A549 (cell line): Measurements from ENCODE around the gene GPAM.

Experiments used
- CTCF ChIP-seq: fragments of >200 bp; sonication (Bioruptor Twin); formaldehyde crosslinking; IDR thresholded peaks from 3 replicates; pipeline ENCODE4 v1.5.1; 2016
- POLR2A ChIP-seq: IDR thresholded peaks from 2 replicates; pipeline ENCODE4 v1.6.1; 2012; ENCODE audit warnings: mild to moderate bottlenecking, low read length
- RAD21 ChIP-seq, 2 experiments: fragments of >200 bp in 1 of 2; sonication (Bioruptor Twin) in 1 of 2; formaldehyde crosslinking in 1 of 2; IDR thresholded peaks in 1 of 2; conservative IDR thresholded peaks in 1 of 2; 2 replicates in 1 of 2; 3 replicates in 1 of 2; pipeline ENCODE4 v1.6.1; 2012 to 2018; ENCODE audit warnings: inconsistent platforms in 1 of 2
- REST ChIP-seq: fragments of 200-600 bp; sonication (generic); IDR thresholded peaks from 2 replicates; pipeline ENCODE4 v1.6.1; 2016; ENCODE audit warnings: antibody characterized with exemption, mild to moderate bottlenecking, moderate library complexity

GRCh38 chr10:112182784-112183328, 709 bp downstream of the GPAM start:
- no peak for TF ChIP-seq RAD21 (conservative IDR thresholded peaks at IDR 0.05 in 1 of 2, IDR thresholded peaks at IDR 0.05 in 1 of 2)
- TF ChIP-seq CTCF, result no peak
- no peak for TF ChIP-seq REST
- no peak for TF ChIP-seq POLR2A
